Aorta (tissue), 5 donors: ENCODE measurements around the gene PALLD. TPM values are rescaled to one million over a fixed set of nuclear protein-coding genes. Genes with fewer than 3 reads are reported as not detected.

Experiments
- ATAC-seq: fragments of 200-7000 bp; cut with Tn5 transposase; one replicate; pipeline ENCODE4 v1.9.1; 2022; ENCODE audit warnings: moderate library complexity; ENCODE audit not compliant: low FRiP score
- DNase-seq, 2 donors: peaks; one replicate each; pipeline ENCODE4 v3.0.0-alpha.2; 2020
- H3K27ac ChIP-seq, 2 donors: one replicate each; pipeline ENCODE4 v1.5.1; 2013; ENCODE audit warnings: low read length in 2 of 2, mild to moderate bottlenecking in 2 of 2, moderate library complexity in 2 of 2, control low read depth in 1 of 2, inconsistent platforms in 1 of 2, low read depth in 1 of 2
- H3K27me3 ChIP-seq, 2 donors: one replicate each; pipeline ENCODE4 v1.6.1; 2013; ENCODE audit warnings: control low read depth in 1 of 2, low read length in 1 of 2, mild to moderate bottlenecking in 1 of 2, moderate library complexity in 1 of 2; ENCODE audit not compliant: insufficient read depth in 2 of 2, control insufficient read depth in 1 of 2
- H3K36me3 ChIP-seq, 2 donors: one replicate each; pipeline ENCODE4 v1.6.1; 2013; ENCODE audit warnings: control low read depth in 1 of 2, low read length in 1 of 2, mild to moderate bottlenecking in 1 of 2; ENCODE audit not compliant: insufficient read depth in 2 of 2, control insufficient read depth in 1 of 2
- H3K4me1 ChIP-seq, 2 donors: one replicate each; pipeline ENCODE4 v1.6.1; 2013; ENCODE audit warnings: low read length in 2 of 2, control low read depth in 1 of 2, mild to moderate bottlenecking in 1 of 2, moderate library complexity in 1 of 2; ENCODE audit not compliant: insufficient read depth in 2 of 2, control insufficient read depth in 1 of 2
- H3K4me3 ChIP-seq, 2 donors: one replicate each; pipeline ENCODE4 v1.5.1; 2013; ENCODE audit warnings: low read length in 2 of 2, control low read depth in 1 of 2, mild to moderate bottlenecking in 1 of 2
- H3K9me3 ChIP-seq: one replicate; pipeline ENCODE4 v1.6.1; 2013; ENCODE audit warnings: mild to moderate bottlenecking, low read length; ENCODE audit not compliant: control insufficient read depth
- WGBS, 2 donors: extraction: QIAGEN DNeasy Blood & Tissue Kit; methylation state at CpG; one replicate each; pipeline ENCODE4 v1.1.7; 2013; 5-methylcytosine and 5-hydroxymethylcytosine counted together
- intact Hi-C, 2 donors: fragments of 100-400 bp; cut with DNase I; formaldehyde crosslinking; loops; one replicate each; pipeline versions ENCODE4 v1.14.2 to v1.15.0; 2022
- polyA plus RNA-seq, 2 donors: library from polyadenylated mRNA; stranded (reverse); fragments of 200-250 nt; gene quantifications; one replicate each; pipeline ENCODE4 v1.2.3, GENCODE V29; 2013
- total RNA-seq, 2 donors: library from RNA; stranded (reverse); fragmentation: NEBNext Ultra II Directional; extraction: Animal tissue kit (Norgen Biotek cat#: 25700); gene quantifications; one replicate each; pipeline ENCODE4 v1.2.1, GENCODE V29; 2021
- donor health status: healthy with polysubstance abuse.
- donor health status: Bipolar disorder and iron deficiency.
- donor health status: DM: no; HTN: no; CAD: no.
- donor health status: DM: no; HTN: no; CAD: no.
- donor health status: DM: yes; HTN: yes; CAD: no.

The PALLD gene
- total and polyA plus RNA-seq, 4 donors = 253 to 626 (median 464) TPM

- no peaks in the 10 kb centered on the region for H3K9me3 ChIP-seq
- peak; percentile 84 for ATAC-seq
- intact Hi-C loops = no loop called here
Measured at GRCh38 chr4:168900080-168900479, 403.2 kb downstream of the PALLD start.

GRCh38 chr4:168907119-168907698 lies 410.4 kb downstream of the PALLD start:
- intact Hi-C loops = no loop called here
- H3K9me3 ChIP-seq = no peaks in the 10 kb centered on the region
- peak overlapping the region; percentile 69 to 75 for H3K27ac ChIP-seq
- ATAC-seq = no peak
- no peaks in the 10 kb centered on the region for H3K27me3 ChIP-seq
- DNase-seq = no peak
- no peak overlapping the region for H3K4me3 ChIP-seq
- H3K36me3 ChIP-seq = peaks cover 3 to 4% of the 10 kb centered on the region in 2 donors
- peaks cover 0 to 4% of the 10 kb centered on the region in 2 donors for H3K4me1 ChIP-seq
- 65 to 66% methylated on average over 2 of the region's 2 CpGs for WGBS, 2 donors

More at GRCh38 chr4:168900080-168900479, 403.2 kb downstream of the PALLD start:
- Histone ChIP-seq H3K36me3 (peaks cover 5 to 7% of the 10 kb centered on the region in 2 donors), H3K4me1 (no peaks in the 10 kb centered on the region), H3K27ac (no peak overlapping the region), H3K27me3 (no peaks in the 10 kb centered on the region), H3K4me3 (no peak overlapping the region)
- DNase-seq = peak in 1 of 2 donors; percentile 74
- 83 to 87% methylated on average over 2 of the region's 2 CpGs for WGBS, 2 donors

GRCh38 chr4:168908093-168908492 lies 411.2 kb downstream of the PALLD start:
- Histone ChIP-seq H3K27me3 (no peaks in the 10 kb centered on the region), H3K9me3 (no peaks in the 10 kb centered on the region), H3K4me3 (no peak overlapping the region), H3K36me3 (peaks cover 0 to 4% of the 10 kb centered on the region in 2 donors), H3K4me1 (peaks cover 0 to 4% of the 10 kb centered on the region in 2 donors), H3K27ac (peak overlapping the region in 1 of 2 donors; percentile 69)
- DNase-seq = no peak
- intact Hi-C loops = no loop called here
- WGBS, 2 donors = 11 to 28% methylated on average over 1 of the region's 1 CpG
- no peak for ATAC-seq

- no peaks in the 10 kb centered on the region for H3K27me3 ChIP-seq
- ATAC-seq = no peak
- 13 to 16% methylated on average over 3 of the region's 3 CpGs for WGBS, 2 donors
- intact Hi-C loops = no loop called here
- H3K27ac ChIP-seq = peak overlapping the region in 1 of 2 donors; percentile 36
- H3K36me3 ChIP-seq = peaks cover 0 to 4% of the 10 kb centered on the region in 2 donors
- peaks cover 0 to 4% of the 10 kb centered on the region in 2 donors for H3K4me1 ChIP-seq
- DNase-seq = no peak
- H3K9me3 ChIP-seq = no peaks in the 10 kb centered on the region
- no peak overlapping the region for H3K4me3 ChIP-seq
Measured at GRCh38 chr4:168908851-168909273, 412.0 kb downstream of the PALLD start.

- intact Hi-C loops = no loop called here
- Histone ChIP-seq H3K27me3 (no peaks in the 10 kb centered on the region), H3K4me3 (no peak overlapping the region), H3K36me3 (peaks cover 2 to 5% of the 10 kb centered on the region in 2 donors), H3K27ac (no peak overlapping the region), H3K9me3 (no peaks in the 10 kb centered on the region), H3K4me1 (peaks cover 0 to 2% of the 10 kb centered on the region in 2 donors)
- WGBS, 2 donors = 83 to 86% methylated on average over 2 of the region's 2 CpGs
- ATAC-seq = no peak
- DNase-seq = no peak
Measured at GRCh38 chr4:168914095-168914494, 417.2 kb downstream of the PALLD start.

GRCh38 chr4:168917138-168917779 lies 420.4 kb downstream of the PALLD start:
- peak; percentile 61 for ATAC-seq
- Histone ChIP-seq H3K36me3 (peaks cover 5 to 6% of the 10 kb centered on the region in 2 donors), H3K9me3 (no peaks in the 10 kb centered on the region), H3K4me1 (no peaks in the 10 kb centered on the region), H3K27me3 (no peaks in the 10 kb centered on the region), H3K4me3 (no peak overlapping the region), H3K27ac (no peak overlapping the region)
- intact Hi-C loops = loop anchor here in 1 of 2 donors (5.0 kb wide), 1 partner anchor 85 kb away; no protein-coding TSS in a partner anchor
- peak in 1 of 2 donors; percentile 36 for DNase-seq
- 54 to 63% methylated on average over 8 of the region's 8 CpGs for WGBS, 2 donors

GRCh38 chr4:168919706-168920324 lies 423.0 kb downstream of the PALLD start:
- DNase-seq = no peak
- peaks cover 6 to 9% of the 10 kb centered on the region in 2 donors for H3K36me3 ChIP-seq
- intact Hi-C loops = loop anchor here (2.0 to 10.0 kb wide), 6 partner anchors 88 to 565 kb away; no protein-coding TSS in a partner anchor
- peak overlapping the region in 1 of 2 donors; percentile 16 for H3K27ac ChIP-seq
- no peak for ATAC-seq
- H3K4me3 ChIP-seq = no peak overlapping the region
- no peaks in the 10 kb centered on the region for H3K27me3 ChIP-seq
- H3K4me1 ChIP-seq = no peaks in the 10 kb centered on the region
- no peaks in the 10 kb centered on the region for H3K9me3 ChIP-seq
- 51 to 60% methylated on average over 4 of the region's 4 CpGs for WGBS, 2 donors

- no peak overlapping the region for H3K27ac ChIP-seq
- H3K36me3 ChIP-seq = peaks cover 10% of the 10 kb centered on the region in 2 donors
- ATAC-seq (no peak), DNase-seq (no peak)
- no peaks in the 10 kb centered on the region for H3K4me1 ChIP-seq
- 68 to 70% methylated on average over 6 of the region's 6 CpGs for WGBS, 2 donors
- no peaks in the 10 kb centered on the region for H3K27me3 ChIP-seq
- no peaks in the 10 kb centered on the region for H3K9me3 ChIP-seq
- no peak overlapping the region for H3K4me3 ChIP-seq
- intact Hi-C loops = loop anchor here (5.0 to 10.0 kb wide), 4 partner anchors 208 to 564 kb away; no protein-coding TSS in a partner anchor
Measured at GRCh38 chr4:168920441-168921065, 423.7 kb downstream of the PALLD start.
